GM19468 (cell line): ENCODE data around the gene CPSF6.
"Not testable (repeated sequence)": the region's sequence is repeated elsewhere in the genome, so short reads cannot be mapped to it uniquely, and the experiment has no call there.

Source experiments
- ATAC-seq: cut with Tn5 transposase; IDR thresholded peaks from one replicate; pipeline ENCODE4 v1.9.1; 2021; ENCODE audit warnings: mild to moderate bottlenecking, moderate library complexity, moderate number of reproducible peaks; ENCODE audit not compliant: unreplicated experiment; ENCODE audit errors: extremely low read depth

Gene CPSF6

DNA sequence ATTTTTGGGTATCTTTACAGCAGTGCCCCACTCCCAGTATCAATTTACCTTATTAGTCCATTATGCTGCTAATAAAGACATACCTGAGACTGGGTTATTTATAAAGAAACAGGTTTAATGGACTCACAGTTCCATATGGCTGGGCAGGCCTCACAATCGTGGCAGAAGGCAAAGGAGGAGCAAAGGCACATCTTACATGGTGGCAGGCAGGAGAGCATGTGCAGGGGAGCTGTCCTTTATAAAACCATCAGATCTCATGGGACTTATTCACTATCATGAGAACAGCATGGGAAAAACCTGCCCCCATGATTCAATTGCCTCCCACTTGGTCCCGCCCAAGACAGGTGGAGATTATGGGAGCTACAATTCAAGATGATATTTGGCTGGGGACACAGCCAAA, 77.9 kb downstream of the CPSF6 start:
- not testable (repeated sequence) for ATAC-seq

GRCh38 chr12:69318225-69318624, 78.9 kb downstream of the CPSF6 start:
- ATAC-seq = no peak

- no peak for ATAC-seq
Measured at GRCh38 chr12:69321351-69321750, 82.0 kb downstream of the CPSF6 start.
